GM12878 (cell line): ENCODE data around the gene KHDRBS1. TPM values are rescaled to one million over a fixed set of nuclear protein-coding genes. Genes with fewer than 3 reads are reported as not detected.

Experiments used
- EED ChIP-seq: sonication (generic); IDR thresholded peaks from 2 replicates; pipeline ENCODE4 v1.6.1; 2016; ENCODE audit warnings: antibody characterized with exemption, low read depth
- FOS ChIP-seq: IDR thresholded peaks from 3 replicates; pipeline ENCODE4 v1.6.1; 2011; ENCODE audit warnings: borderline replicate concordance; ENCODE audit not compliant: insufficient read length; ENCODE audit errors: extremely low read depth
- MEF2B ChIP-seq: fragments of 450-650 bp; IDR thresholded peaks from 2 replicates; pipeline ENCODE4 v1.6.1; 2018; ENCODE audit warnings: mild to moderate bottlenecking, moderate library complexity; ENCODE audit not compliant: partially characterized antibody, poor library complexity, severe bottlenecking
- MYC ChIP-seq: IDR thresholded peaks from 2 replicates; pipeline ENCODE4 v1.6.1; 2011; ENCODE audit warnings: mild to moderate bottlenecking, low read length, moderate library complexity, inconsistent platforms; ENCODE audit not compliant: insufficient read depth, insufficient replicate concordance, insufficient read length, severe bottlenecking
- RBBP5 ChIP-seq: fragments of 200-600 bp; sonication (generic); conservative IDR thresholded peaks from 2 replicates; pipeline ENCODE4 v1.6.1; 2016
- SIN3A ChIP-seq: IDR thresholded peaks from 2 replicates; pipeline ENCODE4 v1.6.1; 2012; ENCODE audit warnings: low read depth, low read length, improper control_type of control experiment
- SMAD5 ChIP-seq: IDR thresholded peaks from 2 replicates; pipeline ENCODE4 v1.6.1; 2016; ENCODE audit warnings: antibody characterized with exemption, low read depth
- STAT1 ChIP-seq: fragments of 450-650 bp; conservative IDR thresholded peaks from 2 replicates; pipeline ENCODE4 v1.6.1; 2014; ENCODE audit warnings: antibody characterized with exemption, mild to moderate bottlenecking
- ZNF217 ChIP-seq: fragments of 450-650 bp; IDR thresholded peaks from 2 replicates; pipeline ENCODE4 v1.6.1; 2017; ENCODE audit warnings: antibody characterized with exemption, mild to moderate bottlenecking
- ZNF384 ChIP-seq: IDR thresholded peaks from 2 replicates; pipeline ENCODE4 v1.6.1; 2012; ENCODE audit warnings: low read depth, mild to moderate bottlenecking, low read length, improper control_type of control experiment, borderline replicate concordance
- polyA plus RNA-seq, 11 experiments: library from polyadenylated mRNA; depleted of rRNA in 4 of 11; unstranded in 6 of 11; stranded (reverse) in 5 of 11; fragments of >200 nt; fragmentation: Nextera tagmentation in 4 of 11; fragmentation: Illumina TruSeq in 1 of 11; extraction: Ambion mirVana in 4 of 11; extraction: Trizol in 1 of 11; gene quantifications; 1 replicate in 1 of 11; 2 replicates in 10 of 11; pipeline versions ENCODE4 v1.2.1 to v1.2.3, GENCODE V29; 2011 to 2016; ENCODE audit warnings: inconsistent platforms in 2 of 11, missing spikeins in 2 of 11, low read depth in 1 of 11
- total RNA-seq, 4 experiments: library from RNA; depleted of rRNA in 3 of 4; stranded (reverse); fragments of >200 nt in 3 of 4; fragmentation: Illumina TruSeq in 1 of 4; extraction: Trizol in 1 of 4; gene quantifications; 2 replicates each; pipeline versions ENCODE4 v1.2.1 to v1.2.3, GENCODE V29; 2013 to 2021
- TF ChIP-seq, protein P1 (sequence below): fragments of 450-650 bp; IDR thresholded peaks from 2 replicates; pipeline ENCODE4 v1.6.1; 2017; ENCODE audit warnings: mild to moderate bottlenecking, moderate library complexity
- TF ChIP-seq, protein P2 (sequence below): IDR thresholded peaks from 2 replicates; pipeline ENCODE4 v1.6.1; 2011; ENCODE audit warnings: mild to moderate bottlenecking, low read depth, low read length, moderate library complexity; ENCODE audit not compliant: insufficient replicate concordance
- TF ChIP-seq, protein P3 (sequence below): fragments of 450-650 bp; IDR thresholded peaks from 2 replicates; pipeline ENCODE4 v1.6.1; 2017; ENCODE audit warnings: low read depth, mild to moderate bottlenecking, moderate library complexity
- TF ChIP-seq, protein P4 (sequence below): fragments of 450-650 bp; IDR thresholded peaks from 2 replicates; pipeline ENCODE4 v1.6.1; 2017; ENCODE audit warnings: mild to moderate bottlenecking, moderate library complexity
- TF ChIP-seq, protein P5 (sequence below): fragments of 450-650 bp; IDR thresholded peaks from 2 replicates; pipeline ENCODE4 v1.6.1; 2017; ENCODE audit warnings: mild to moderate bottlenecking, low read depth, inconsistent platforms; ENCODE audit not compliant: poor library complexity, severe bottlenecking

The KHDRBS1 gene
- total and polyA plus RNA-seq, 10 of the 15 experiments (the other 5 are each of a cell fraction or from before 2014, with no cell fraction given), result 42.5 to 204 (median 96.0) TPM

DNA sequence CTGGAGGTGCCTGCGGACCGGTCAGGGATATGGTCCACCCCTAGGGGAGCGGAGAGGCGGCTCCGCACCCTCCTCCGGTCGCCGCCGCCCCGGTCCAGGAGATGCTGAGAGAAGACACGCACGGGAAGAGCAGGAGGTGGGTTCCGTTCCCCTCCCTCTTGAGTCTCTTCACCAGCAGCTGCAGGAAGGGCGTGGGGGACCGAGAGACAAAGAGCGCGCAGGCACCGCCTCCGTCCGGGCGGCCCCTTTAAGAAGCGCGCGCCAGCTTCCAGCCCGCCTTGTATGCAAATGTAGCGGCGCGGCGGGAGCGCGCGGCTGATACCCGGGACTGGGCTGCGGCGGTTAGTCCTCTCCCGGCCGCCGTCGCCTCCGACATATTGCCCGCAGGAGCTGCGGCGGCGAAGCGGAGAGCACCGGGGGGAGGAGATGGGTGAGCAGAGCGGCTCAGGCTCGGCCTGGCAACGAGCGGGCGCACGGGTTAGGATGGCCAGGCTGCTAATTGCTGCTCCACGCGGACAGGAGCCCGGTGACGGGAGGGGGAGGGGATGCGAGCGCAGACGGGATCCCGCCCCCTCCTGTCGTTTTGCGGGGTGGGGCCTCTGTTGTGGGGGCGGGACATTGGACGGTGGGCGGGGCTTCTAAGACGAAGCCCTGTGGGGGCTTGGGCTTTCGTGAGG, 59.1 kb downstream of the KHDRBS1 start, which contains the start of gene TMEM39B (continued):
- TF ChIP-seq, protein P1, sequence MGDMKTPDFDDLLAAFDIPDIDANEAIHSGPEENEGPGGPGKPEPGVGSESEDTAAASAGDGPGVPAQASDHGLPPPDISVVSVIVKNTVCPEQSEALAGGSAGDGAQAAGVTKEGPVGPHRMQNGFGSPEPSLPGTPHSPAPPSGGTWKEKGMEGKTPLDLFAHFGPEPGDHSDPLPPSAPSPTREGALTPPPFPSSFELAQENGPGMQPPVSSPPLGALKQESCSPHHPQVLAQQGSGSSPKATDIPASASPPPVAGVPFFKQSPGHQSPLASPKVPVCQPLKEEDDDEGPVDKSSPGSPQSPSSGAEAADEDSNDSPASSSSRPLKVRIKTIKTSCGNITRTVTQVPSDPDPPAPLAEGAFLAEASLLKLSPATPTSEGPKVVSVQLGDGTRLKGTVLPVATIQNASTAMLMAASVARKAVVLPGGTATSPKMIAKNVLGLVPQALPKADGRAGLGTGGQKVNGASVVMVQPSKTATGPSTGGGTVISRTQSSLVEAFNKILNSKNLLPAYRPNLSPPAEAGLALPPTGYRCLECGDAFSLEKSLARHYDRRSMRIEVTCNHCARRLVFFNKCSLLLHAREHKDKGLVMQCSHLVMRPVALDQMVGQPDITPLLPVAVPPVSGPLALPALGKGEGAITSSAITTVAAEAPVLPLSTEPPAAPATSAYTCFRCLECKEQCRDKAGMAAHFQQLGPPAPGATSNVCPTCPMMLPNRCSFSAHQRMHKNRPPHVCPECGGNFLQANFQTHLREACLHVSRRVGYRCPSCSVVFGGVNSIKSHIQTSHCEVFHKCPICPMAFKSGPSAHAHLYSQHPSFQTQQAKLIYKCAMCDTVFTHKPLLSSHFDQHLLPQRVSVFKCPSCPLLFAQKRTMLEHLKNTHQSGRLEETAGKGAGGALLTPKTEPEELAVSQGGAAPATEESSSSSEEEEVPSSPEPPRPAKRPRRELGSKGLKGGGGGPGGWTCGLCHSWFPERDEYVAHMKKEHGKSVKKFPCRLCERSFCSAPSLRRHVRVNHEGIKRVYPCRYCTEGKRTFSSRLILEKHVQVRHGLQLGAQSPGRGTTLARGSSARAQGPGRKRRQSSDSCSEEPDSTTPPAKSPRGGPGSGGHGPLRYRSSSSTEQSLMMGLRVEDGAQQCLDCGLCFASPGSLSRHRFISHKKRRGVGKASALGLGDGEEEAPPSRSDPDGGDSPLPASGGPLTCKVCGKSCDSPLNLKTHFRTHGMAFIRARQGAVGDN, result no peak
- TF ChIP-seq SIN3A (peak; percentile 75), STAT1 (peak; percentile 92; the same call in 1 of the 2 replicates), ZNF217 (no peak), FOS (no peak), ZNF384 (no peak), EED (no peak), SMAD5 (peak; percentile 52; the same call in 1 of the 2 replicates), MYC (peak; percentile 42), RBBP5 (peak; percentile 86), MEF2B (no peak)
- TF ChIP-seq, protein P2, sequence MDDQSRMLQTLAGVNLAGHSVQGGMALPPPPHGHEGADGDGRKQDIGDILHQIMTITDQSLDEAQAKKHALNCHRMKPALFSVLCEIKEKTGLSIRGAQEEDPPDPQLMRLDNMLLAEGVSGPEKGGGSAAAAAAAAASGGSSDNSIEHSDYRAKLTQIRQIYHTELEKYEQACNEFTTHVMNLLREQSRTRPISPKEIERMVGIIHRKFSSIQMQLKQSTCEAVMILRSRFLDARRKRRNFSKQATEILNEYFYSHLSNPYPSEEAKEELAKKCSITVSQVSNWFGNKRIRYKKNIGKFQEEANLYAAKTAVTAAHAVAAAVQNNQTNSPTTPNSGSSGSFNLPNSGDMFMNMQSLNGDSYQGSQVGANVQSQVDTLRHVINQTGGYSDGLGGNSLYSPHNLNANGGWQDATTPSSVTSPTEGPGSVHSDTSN, result no peak
- TF ChIP-seq, protein P3, sequence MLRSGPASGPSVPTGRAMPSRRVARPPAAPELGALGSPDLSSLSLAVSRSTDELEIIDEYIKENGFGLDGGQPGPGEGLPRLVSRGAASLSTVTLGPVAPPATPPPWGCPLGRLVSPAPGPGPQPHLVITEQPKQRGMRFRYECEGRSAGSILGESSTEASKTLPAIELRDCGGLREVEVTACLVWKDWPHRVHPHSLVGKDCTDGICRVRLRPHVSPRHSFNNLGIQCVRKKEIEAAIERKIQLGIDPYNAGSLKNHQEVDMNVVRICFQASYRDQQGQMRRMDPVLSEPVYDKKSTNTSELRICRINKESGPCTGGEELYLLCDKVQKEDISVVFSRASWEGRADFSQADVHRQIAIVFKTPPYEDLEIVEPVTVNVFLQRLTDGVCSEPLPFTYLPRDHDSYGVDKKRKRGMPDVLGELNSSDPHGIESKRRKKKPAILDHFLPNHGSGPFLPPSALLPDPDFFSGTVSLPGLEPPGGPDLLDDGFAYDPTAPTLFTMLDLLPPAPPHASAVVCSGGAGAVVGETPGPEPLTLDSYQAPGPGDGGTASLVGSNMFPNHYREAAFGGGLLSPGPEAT, result peak; percentile 88
- TF ChIP-seq, protein P4, sequence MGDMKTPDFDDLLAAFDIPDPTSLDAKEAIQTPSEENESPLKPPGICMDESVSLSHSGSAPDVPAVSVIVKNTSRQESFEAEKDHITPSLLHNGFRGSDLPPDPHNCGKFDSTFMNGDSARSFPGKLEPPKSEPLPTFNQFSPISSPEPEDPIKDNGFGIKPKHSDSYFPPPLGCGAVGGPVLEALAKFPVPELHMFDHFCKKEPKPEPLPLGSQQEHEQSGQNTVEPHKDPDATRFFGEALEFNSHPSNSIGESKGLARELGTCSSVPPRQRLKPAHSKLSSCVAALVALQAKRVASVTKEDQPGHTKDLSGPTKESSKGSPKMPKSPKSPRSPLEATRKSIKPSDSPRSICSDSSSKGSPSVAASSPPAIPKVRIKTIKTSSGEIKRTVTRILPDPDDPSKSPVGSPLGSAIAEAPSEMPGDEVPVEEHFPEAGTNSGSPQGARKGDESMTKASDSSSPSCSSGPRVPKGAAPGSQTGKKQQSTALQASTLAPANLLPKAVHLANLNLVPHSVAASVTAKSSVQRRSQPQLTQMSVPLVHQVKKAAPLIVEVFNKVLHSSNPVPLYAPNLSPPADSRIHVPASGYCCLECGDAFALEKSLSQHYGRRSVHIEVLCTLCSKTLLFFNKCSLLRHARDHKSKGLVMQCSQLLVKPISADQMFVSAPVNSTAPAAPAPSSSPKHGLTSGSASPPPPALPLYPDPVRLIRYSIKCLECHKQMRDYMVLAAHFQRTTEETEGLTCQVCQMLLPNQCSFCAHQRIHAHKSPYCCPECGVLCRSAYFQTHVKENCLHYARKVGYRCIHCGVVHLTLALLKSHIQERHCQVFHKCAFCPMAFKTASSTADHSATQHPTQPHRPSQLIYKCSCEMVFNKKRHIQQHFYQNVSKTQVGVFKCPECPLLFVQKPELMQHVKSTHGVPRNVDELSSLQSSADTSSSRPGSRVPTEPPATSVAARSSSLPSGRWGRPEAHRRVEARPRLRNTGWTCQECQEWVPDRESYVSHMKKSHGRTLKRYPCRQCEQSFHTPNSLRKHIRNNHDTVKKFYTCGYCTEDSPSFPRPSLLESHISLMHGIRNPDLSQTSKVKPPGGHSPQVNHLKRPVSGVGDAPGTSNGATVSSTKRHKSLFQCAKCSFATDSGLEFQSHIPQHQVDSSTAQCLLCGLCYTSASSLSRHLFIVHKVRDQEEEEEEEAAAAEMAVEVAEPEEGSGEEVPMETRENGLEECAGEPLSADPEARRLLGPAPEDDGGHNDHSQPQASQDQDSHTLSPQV, result no peak
- TF ChIP-seq, protein P5, sequence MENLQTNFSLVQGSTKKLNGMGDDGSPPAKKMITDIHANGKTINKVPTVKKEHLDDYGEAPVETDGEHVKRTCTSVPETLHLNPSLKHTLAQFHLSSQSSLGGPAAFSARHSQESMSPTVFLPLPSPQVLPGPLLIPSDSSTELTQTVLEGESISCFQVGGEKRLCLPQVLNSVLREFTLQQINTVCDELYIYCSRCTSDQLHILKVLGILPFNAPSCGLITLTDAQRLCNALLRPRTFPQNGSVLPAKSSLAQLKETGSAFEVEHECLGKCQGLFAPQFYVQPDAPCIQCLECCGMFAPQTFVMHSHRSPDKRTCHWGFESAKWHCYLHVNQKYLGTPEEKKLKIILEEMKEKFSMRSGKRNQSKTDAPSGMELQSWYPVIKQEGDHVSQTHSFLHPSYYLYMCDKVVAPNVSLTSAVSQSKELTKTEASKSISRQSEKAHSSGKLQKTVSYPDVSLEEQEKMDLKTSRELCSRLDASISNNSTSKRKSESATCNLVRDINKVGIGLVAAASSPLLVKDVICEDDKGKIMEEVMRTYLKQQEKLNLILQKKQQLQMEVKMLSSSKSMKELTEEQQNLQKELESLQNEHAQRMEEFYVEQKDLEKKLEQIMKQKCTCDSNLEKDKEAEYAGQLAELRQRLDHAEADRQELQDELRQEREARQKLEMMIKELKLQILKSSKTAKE, result no peak
